WTC11 (cell line): Measurements from ENCODE around the gene ZGLP1. TPM values are rescaled to one million over a fixed set of nuclear protein-coding genes. Genes with fewer than 3 reads are reported as not detected.
A peak's percentile ranks its signal among the peaks of the same experiment; 100 is the strongest.

Source experiments
- ATAC-seq: fragments of 200-7000 bp; cut with Tn5 transposase; 2 replicates; pipeline ENCODE4 v1.10.0; 2021; ENCODE audit warnings: mild to moderate bottlenecking, moderate library complexity
- CTCF ChIA-PET: fragments of 300-600 bp; sonication (Branson Sonifier 250); formaldehyde crosslinking; loops from one replicate; lab custom pipeline; 2021; ENCODE audit warnings: antibody characterized with exemption; lab: Charles Lee
- POLR2A ChIA-PET: fragments of 350-600 bp; sonication (Branson Sonifier 250); formaldehyde crosslinking; loops from one replicate; lab custom pipeline; 2021; ENCODE audit warnings: antibody characterized with exemption; lab: Charles Lee
- DNase-seq: peaks from one replicate; pipeline ENCODE4 v3.0.0; 2021; ENCODE audit warnings: low spot score
- H3K27ac Mint-ChIP-seq: 2 replicates; pipeline ENCODE4 v1.8.0; 2021; ENCODE audit warnings: mixed read lengths
- H3K27me3 Mint-ChIP-seq: 2 replicates; pipeline ENCODE4 v1.8.0; 2021; ENCODE audit warnings: low read depth, mild to moderate bottlenecking, moderate library complexity, mixed read lengths
- H3K36me3 Mint-ChIP-seq: 2 replicates; pipeline ENCODE4 v1.8.0; 2021; ENCODE audit warnings: mixed read lengths
- H3K4me1 Mint-ChIP-seq: 2 replicates; pipeline ENCODE4 v1.8.0; 2022; ENCODE audit warnings: mixed read lengths
- H3K4me3 Mint-ChIP-seq: 2 replicates; pipeline ENCODE4 v1.8.0; 2021; ENCODE audit warnings: mild to moderate bottlenecking, moderate library complexity, mixed read lengths
- H3K9me3 Mint-ChIP-seq: 2 replicates; pipeline ENCODE4 v1.8.0; 2021; ENCODE audit warnings: mixed read lengths
- ARID4B ChIP-seq: sonication (generic); formaldehyde crosslinking; IDR thresholded peaks from 2 replicates; pipeline ENCODE4 v1.8.0; 2023; ENCODE audit warnings: missing genetic modification reagents, mild to moderate bottlenecking, borderline replicate concordance
- ATF2 ChIP-seq: sonication (generic); formaldehyde crosslinking; IDR thresholded peaks from 2 replicates; pipeline ENCODE4 v1.8.1; 2022; ENCODE audit warnings: low read depth, missing genetic modification reagents, borderline replicate concordance
- ERG ChIP-seq: fragments of 250-450 bp; sonication (Bioruptor Pico); IDR thresholded peaks from 2 replicates; pipeline ENCODE4 v1.8.0; 2021; ENCODE audit warnings: mild to moderate bottlenecking
- ESRRA ChIP-seq: sonication (generic); formaldehyde crosslinking; IDR thresholded peaks from 2 replicates; pipeline ENCODE4 v1.8.1; 2022; ENCODE audit warnings: mild to moderate bottlenecking, missing genetic modification reagents, borderline replicate concordance
- FOXP1 ChIP-seq: sonication (generic); formaldehyde crosslinking; IDR thresholded peaks from 2 replicates; pipeline ENCODE4 v1.8.0; 2022; ENCODE audit warnings: missing genetic modification reagents, mild to moderate bottlenecking, moderate library complexity, borderline replicate concordance
- GABPB1 ChIP-seq: sonication (generic); formaldehyde crosslinking; IDR thresholded peaks from 2 replicates; pipeline ENCODE4 v1.8.1; 2023; ENCODE audit warnings: mild to moderate bottlenecking, missing genetic modification reagents
- MAX ChIP-seq: sonication (generic); formaldehyde crosslinking; IDR thresholded peaks from 2 replicates; pipeline ENCODE4 v1.8.0; 2022; ENCODE audit warnings: mild to moderate bottlenecking, missing genetic modification reagents
- RELA ChIP-seq: sonication (generic); formaldehyde crosslinking; IDR thresholded peaks from 2 replicates; pipeline ENCODE4 v1.8.1; 2022; ENCODE audit warnings: missing genetic modification reagents, mild to moderate bottlenecking, borderline replicate concordance
- SP1 ChIP-seq: sonication (generic); formaldehyde crosslinking; conservative IDR thresholded peaks from 2 replicates; pipeline ENCODE4 v1.8.1; 2022; ENCODE audit warnings: missing genetic modification reagents
- ZMAT4 ChIP-seq: fragments of 250-450 bp; sonication (Bioruptor Pico); IDR thresholded peaks from 2 replicates; pipeline ENCODE4 v1.9.0; 2021; ENCODE audit warnings: mild to moderate bottlenecking
- ZNF138 ChIP-seq: sonication (generic); formaldehyde crosslinking; conservative IDR thresholded peaks from 2 replicates; pipeline ENCODE4 v1.8.1; 2022; ENCODE audit warnings: mild to moderate bottlenecking, moderate library complexity, missing genetic modification reagents
- ZNF263 ChIP-seq: sonication (generic); formaldehyde crosslinking; IDR thresholded peaks from 2 replicates; pipeline ENCODE4 v1.8.1; 2022; ENCODE audit warnings: low read depth, mild to moderate bottlenecking, moderate library complexity, missing genetic modification reagents
- ZNF281 ChIP-seq: sonication (generic); formaldehyde crosslinking; IDR thresholded peaks from 2 replicates; pipeline ENCODE4 v1.8.0; 2023; ENCODE audit warnings: mild to moderate bottlenecking, missing genetic modification reagents
- total RNA-seq: library from RNA; stranded (reverse); gene quantifications from 3 replicates; pipeline ENCODE4 v1.2.3, GENCODE V29; 2021

The ZGLP1 gene
- total RNA-seq, 1 experiment from 2014 or later, result 5.9 TPM

GRCh38 chr19:10334588-10335351 is 25.2 kb upstream of the ZGLP1 start:
- TF ChIP-seq MAX (CRISPR knock-in tag) (peak; percentile 50; the same call in 1 of the 2 replicates), ERG (no peak), ARID4B (peak; percentile 50; the same call in 1 of the 2 replicates), ZMAT4 (CRISPR knock-in tag) (no peak), ESRRA (CRISPR knock-in tag) (no peak), ZNF138 (CRISPR knock-in tag) (no peak), SP1 (peak; percentile 80)
- peak overlapping the region; percentile 93 for H3K4me3 Mint-ChIP-seq
- H3K27ac Mint-ChIP-seq, result no peak overlapping the region
- no peaks in the 10 kb centered on the region for H3K9me3 Mint-ChIP-seq
- H3K36me3 Mint-ChIP-seq, result peaks cover 7% of the 10 kb centered on the region
- ChIA-PET CTCF (interaction anchor here (0.6 to 5.1 kb wide), 18 partner anchors 8 to 365 kb away, joined by 3 to 55 read pairs (median 7); partner anchors contain the start of genes FDX2, ICAM1, ICAM5 and TYK2), POLR2A (interaction anchor here (0.6 to 1.9 kb wide), 11 partner anchors 9 to 84 kb away, joined by 3 to 18 read pairs (median 5); partner anchors contain the start of genes ICAM1 and TYK2)
- peaks cover 30% of the 10 kb centered on the region for H3K4me1 Mint-ChIP-seq
- DNase-seq (peak; percentile 95), ATAC-seq (peak; percentile 61)
- peaks cover 10% of the 10 kb centered on the region for H3K27me3 Mint-ChIP-seq

GRCh38 chr19:10333758-10334587 is 24.4 kb upstream of the ZGLP1 start:
- Mint-ChIP-seq H3K36me3 (peaks cover 14% of the 10 kb centered on the region), H3K9me3 (no peaks in the 10 kb centered on the region), H3K4me1 (peaks cover 23% of the 10 kb centered on the region), H3K27me3 (peaks cover 10% of the 10 kb centered on the region)
- DNase-seq (no peak), ATAC-seq (peak; percentile 16)
- 0 out of 2 replicates have a peak, but pooled peaks have one; percentile 2 for TF ChIP-seq GABPB1 (CRISPR knock-in tag)
- peak; percentile 76; the same call in 1 of the 2 replicates for TF ChIP-seq ZNF263
- no peak for TF ChIP-seq ATF2 (CRISPR knock-in tag)
- no peak for TF ChIP-seq ZNF281 (CRISPR knock-in tag)
- TF ChIP-seq FOXP1 (CRISPR knock-in tag), result no peak
- TF ChIP-seq RELA, result no peak
- TF ChIP-seq, all 79 proteins: peak for 2
- peak overlapping the region; percentile 74; the same call in 1 of the 2 replicates for H3K27ac Mint-ChIP-seq
- POLR2A ChIA-PET, result interaction anchor here (0.6 to 1.9 kb wide), 14 partner anchors 10 to 1752 kb away, joined by 3 to 18 read pairs (median 4); partner anchors contain the start of genes ICAM1, ICAM5 and TYK2
- CTCF ChIA-PET, result interaction anchor here (0.6 to 5.1 kb wide), 22 partner anchors 9 to 366 kb away, joined by 3 to 55 read pairs (median 4); partner anchors contain the start of genes FDX2, ICAM1, ICAM5 and TYK2
- H3K4me3 Mint-ChIP-seq, result peak overlapping the region; percentile 93
